Suprapubic skin (tissue), 4 donors: ENCODE data around the gene SLC6A7.

Source experiments
- EP300 ChIP-seq: sonication (generic); formaldehyde crosslinking; IDR thresholded peaks from one replicate; pipeline ENCODE4 v1.6.1; 2017; ENCODE audit warnings: antibody characterized with exemption
- POLR2A ChIP-seq, 2 donors: fragments of 450-650 bp; IDR thresholded peaks; one replicate each; pipeline ENCODE4 v1.6.1; 2017; ENCODE audit warnings: antibody characterized with exemption in 2 of 2, mild to moderate bottlenecking in 2 of 2, moderate library complexity in 2 of 2
- POLR2AphosphoS5 ChIP-seq, 3 donors: sonication (generic); formaldehyde crosslinking; IDR thresholded peaks; one replicate each; pipeline ENCODE4 v1.6.1; 2017; ENCODE audit warnings: antibody characterized with exemption in 3 of 3
- TF ChIP-seq, protein P1 (sequence below), 2 donors: fragments of 200-600 bp in 1 of 2; fragments of 450-650 bp in 1 of 2; sonication (generic) in 1 of 2; IDR thresholded peaks; one replicate each; pipeline ENCODE4 v1.5.1; 2016 to 2019; ENCODE audit warnings: antibody characterized with exemption in 2 of 2, mild to moderate bottlenecking in 1 of 2, moderate library complexity in 1 of 2

DNA sequence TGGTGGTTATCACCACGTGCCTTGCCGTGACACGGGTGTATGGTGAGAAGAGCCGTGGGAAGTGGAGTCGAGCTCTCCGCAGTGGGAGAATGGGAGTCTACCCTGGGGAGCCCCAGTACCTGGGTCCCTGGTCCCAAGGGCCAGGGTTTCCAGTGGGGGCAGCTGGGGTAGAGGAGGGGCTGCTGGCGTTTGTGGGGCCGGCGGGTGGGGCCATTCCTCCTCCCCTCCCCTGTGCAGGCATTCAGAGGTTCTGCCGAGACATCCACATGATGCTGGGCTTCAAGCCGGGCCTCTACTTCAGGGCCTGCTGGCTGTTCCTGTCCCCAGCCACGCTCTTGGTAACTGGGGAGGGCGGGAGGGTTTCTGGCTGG is 14.7 kb downstream of the SLC6A7 start:
- TF ChIP-seq, protein P1, sequence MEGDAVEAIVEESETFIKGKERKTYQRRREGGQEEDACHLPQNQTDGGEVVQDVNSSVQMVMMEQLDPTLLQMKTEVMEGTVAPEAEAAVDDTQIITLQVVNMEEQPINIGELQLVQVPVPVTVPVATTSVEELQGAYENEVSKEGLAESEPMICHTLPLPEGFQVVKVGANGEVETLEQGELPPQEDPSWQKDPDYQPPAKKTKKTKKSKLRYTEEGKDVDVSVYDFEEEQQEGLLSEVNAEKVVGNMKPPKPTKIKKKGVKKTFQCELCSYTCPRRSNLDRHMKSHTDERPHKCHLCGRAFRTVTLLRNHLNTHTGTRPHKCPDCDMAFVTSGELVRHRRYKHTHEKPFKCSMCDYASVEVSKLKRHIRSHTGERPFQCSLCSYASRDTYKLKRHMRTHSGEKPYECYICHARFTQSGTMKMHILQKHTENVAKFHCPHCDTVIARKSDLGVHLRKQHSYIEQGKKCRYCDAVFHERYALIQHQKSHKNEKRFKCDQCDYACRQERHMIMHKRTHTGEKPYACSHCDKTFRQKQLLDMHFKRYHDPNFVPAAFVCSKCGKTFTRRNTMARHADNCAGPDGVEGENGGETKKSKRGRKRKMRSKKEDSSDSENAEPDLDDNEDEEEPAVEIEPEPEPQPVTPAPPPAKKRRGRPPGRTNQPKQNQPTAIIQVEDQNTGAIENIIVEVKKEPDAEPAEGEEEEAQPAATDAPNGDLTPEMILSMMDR (IDR thresholded peaks at IDR 0.05), result no peak
- TF ChIP-seq POLR2A (IDR thresholded peaks at IDR 0.05) (no peak), POLR2AphosphoS5 (IDR thresholded peaks at IDR 0.05) (no peak), EP300 (no peak)
